Erythroblast (primary cell): ENCODE results near the gene DGKI.

Experiments
- GATA1 ChIP-seq: IDR thresholded peaks from 2 replicates; pipeline ENCODE4 v1.6.1; 2011; ENCODE audit warnings: low read depth, mild to moderate bottlenecking, control low read depth, low read length, moderate library complexity
- POLR2A ChIP-seq: IDR thresholded peaks from 2 replicates; pipeline ENCODE4 v1.6.1; 2011; ENCODE audit warnings: mild to moderate bottlenecking, low read length

DNA sequence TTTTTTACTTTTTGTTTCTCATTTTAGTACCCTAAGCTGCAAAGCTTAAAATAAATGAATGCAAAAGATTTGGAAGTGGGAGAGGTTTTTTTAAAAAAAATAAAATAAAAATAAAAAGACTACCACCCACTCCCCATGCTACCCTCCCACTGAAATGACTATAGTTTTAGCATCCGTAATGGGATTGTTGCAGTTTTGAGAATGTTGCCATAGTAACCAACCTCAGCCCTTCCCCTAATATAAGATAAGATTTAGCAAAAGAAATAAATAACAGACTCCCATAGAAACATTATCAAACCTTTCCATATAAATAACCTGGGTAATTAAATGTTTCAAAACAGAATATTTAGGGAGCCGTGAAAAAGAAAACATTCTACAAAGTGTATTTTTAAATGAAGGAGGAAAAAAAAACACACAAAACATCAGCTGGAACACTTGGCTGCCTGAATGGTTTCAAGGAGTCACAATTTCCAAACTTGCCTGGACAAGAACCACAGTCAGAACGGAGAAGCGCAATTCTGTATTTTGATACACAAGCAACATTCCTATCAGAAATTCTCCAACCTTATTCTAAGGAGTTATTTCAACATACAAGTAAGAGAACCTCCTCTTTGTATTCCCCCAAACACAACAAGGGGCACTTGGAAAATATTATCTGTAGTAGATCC, 57.4 kb downstream of the DGKI start:
- TF ChIP-seq POLR2A, result no peak
- no peak for TF ChIP-seq GATA1
